Activated T-helper 17 cell treated with anti-CD3 and anti-CD28 coated beads, Interleukin-2, amount 50 U/mL, for 72 hours (primary cell): ENCODE results near the gene NFIX. TPM values are rescaled to one million over a fixed set of nuclear protein-coding genes. Genes with fewer than 3 reads are reported as not detected.

Experiments
- ATAC-seq: fragments of 150-1000 bp; cut with Tn5 transposase; replicated peaks from 2 replicates; pipeline ENCODE4 v1.10.0; 2021; ENCODE audit warnings: mild to moderate bottlenecking, moderate library complexity
- H3K27ac Mint-ChIP-seq: one replicate; pipeline ENCODE4 v1.8.0; 2022; ENCODE audit warnings: mixed read lengths
- H3K27me3 Mint-ChIP-seq: one replicate; pipeline ENCODE4 v1.8.0; 2022; ENCODE audit warnings: mixed read lengths
- H3K36me3 Mint-ChIP-seq: one replicate; pipeline ENCODE4 v1.8.0; 2022; ENCODE audit warnings: low read depth, mild to moderate bottlenecking, mixed read lengths
- H3K4me1 Mint-ChIP-seq: one replicate; pipeline ENCODE4 v1.8.0; 2022; ENCODE audit warnings: mixed read lengths
- H3K4me3 Mint-ChIP-seq: one replicate; pipeline ENCODE4 v1.8.0; 2022; ENCODE audit warnings: mild to moderate bottlenecking, mixed read lengths
- H3K9me3 Mint-ChIP-seq: one replicate; pipeline ENCODE4 v1.8.0; 2022; ENCODE audit warnings: mixed read lengths
- total RNA-seq, 2 donors: library from RNA; stranded (reverse); gene quantifications; one replicate each; pipeline ENCODE4 v1.2.3, GENCODE V29; 2022

NFIX gene
- total RNA-seq, 2 donors from 2014 or later, result 0.43 to 1.1 TPM

- ATAC-seq, result no peak
- H3K4me1 Mint-ChIP-seq, result peaks cover 4% of the 10 kb centered on the region
- H3K27ac Mint-ChIP-seq, result no peak overlapping the region
- no peaks in the 10 kb centered on the region for H3K9me3 Mint-ChIP-seq
- peak overlapping the region; percentile 43 for H3K4me3 Mint-ChIP-seq
- H3K36me3 Mint-ChIP-seq, result no peaks in the 10 kb centered on the region
- H3K27me3 Mint-ChIP-seq, result peaks cover 36% of the 10 kb centered on the region
These were observed 29.1 kb downstream of the NFIX start for GRCh38 chr19:13024126-13024950.

- peaks cover 36% of the 10 kb centered on the region for H3K27me3 Mint-ChIP-seq
- ATAC-seq, result no peak
- H3K27ac Mint-ChIP-seq, result no peak overlapping the region
- H3K36me3 Mint-ChIP-seq, result no peaks in the 10 kb centered on the region
- H3K9me3 Mint-ChIP-seq, result no peaks in the 10 kb centered on the region
- peak overlapping the region; percentile 43 for H3K4me3 Mint-ChIP-seq
- peaks cover 4% of the 10 kb centered on the region for H3K4me1 Mint-ChIP-seq
These were observed 29.8 kb downstream of the NFIX start for GRCh38 chr19:13024951-13025697.

- Mint-ChIP-seq H3K27ac (no peak overlapping the region), H3K4me1 (peaks cover 4% of the 10 kb centered on the region), H3K36me3 (no peaks in the 10 kb centered on the region), H3K4me3 (no peak overlapping the region), H3K9me3 (no peaks in the 10 kb centered on the region), H3K27me3 (peaks cover 32% of the 10 kb centered on the region)
- ATAC-seq, result no peak
These were observed 30.7 kb downstream of the NFIX start for GRCh38 chr19:13025819-13026456.

GRCh38 chr19:13026462-13027370, 31.4 kb downstream of the NFIX start:
- H3K4me1 Mint-ChIP-seq, result peaks cover 4% of the 10 kb centered on the region
- no peak for ATAC-seq
- H3K36me3 Mint-ChIP-seq, result no peaks in the 10 kb centered on the region
- peaks cover 30% of the 10 kb centered on the region for H3K27me3 Mint-ChIP-seq
- no peak overlapping the region for H3K4me3 Mint-ChIP-seq
- no peaks in the 10 kb centered on the region for H3K9me3 Mint-ChIP-seq
- no peak overlapping the region for H3K27ac Mint-ChIP-seq

- no peak for ATAC-seq
- Mint-ChIP-seq H3K27me3 (peaks cover 30% of the 10 kb centered on the region), H3K4me1 (peaks cover 4% of the 10 kb centered on the region), H3K9me3 (no peaks in the 10 kb centered on the region), H3K36me3 (no peaks in the 10 kb centered on the region), H3K27ac (no peak overlapping the region), H3K4me3 (no peak overlapping the region)
These were observed 32.3 kb downstream of the NFIX start for GRCh38 chr19:13027557-13027956.

GRCh38 chr19:13028027-13028426, 32.8 kb downstream of the NFIX start:
- Mint-ChIP-seq H3K4me3 (no peak overlapping the region), H3K9me3 (no peaks in the 10 kb centered on the region), H3K27ac (no peak overlapping the region), H3K4me1 (peaks cover 4% of the 10 kb centered on the region), H3K27me3 (peaks cover 32% of the 10 kb centered on the region), H3K36me3 (no peaks in the 10 kb centered on the region)
- ATAC-seq, result no peak

- Mint-ChIP-seq H3K27me3 (peaks cover 28% of the 10 kb centered on the region), H3K27ac (no peak overlapping the region), H3K36me3 (no peaks in the 10 kb centered on the region), H3K9me3 (no peaks in the 10 kb centered on the region), H3K4me3 (no peak overlapping the region), H3K4me1 (peaks cover 3% of the 10 kb centered on the region)
- no peak for ATAC-seq
These were observed 34.1 kb downstream of the NFIX start for GRCh38 chr19:13029301-13029880.

GRCh38 chr19:13029893-13030292, 34.6 kb downstream of the NFIX start:
- no peak overlapping the region for H3K4me3 Mint-ChIP-seq
- no peak for ATAC-seq
- no peaks in the 10 kb centered on the region for H3K4me1 Mint-ChIP-seq
- no peaks in the 10 kb centered on the region for H3K9me3 Mint-ChIP-seq
- H3K27me3 Mint-ChIP-seq, result peaks cover 25% of the 10 kb centered on the region
- no peaks in the 10 kb centered on the region for H3K36me3 Mint-ChIP-seq
- H3K27ac Mint-ChIP-seq, result no peak overlapping the region

- Mint-ChIP-seq H3K4me1 (no peaks in the 10 kb centered on the region), H3K36me3 (no peaks in the 10 kb centered on the region), H3K9me3 (no peaks in the 10 kb centered on the region), H3K4me3 (no peak overlapping the region), H3K27ac (no peak overlapping the region), H3K27me3 (peaks cover 7% of the 10 kb centered on the region)
- ATAC-seq, result no peak
These were observed 36.8 kb downstream of the NFIX start for GRCh38 chr19:13031917-13032623.

GRCh38 chr19:13032837-13033236, 37.6 kb downstream of the NFIX start:
- Mint-ChIP-seq H3K27ac (no peak overlapping the region), H3K27me3 (peaks cover 7% of the 10 kb centered on the region), H3K4me3 (no peak overlapping the region), H3K36me3 (no peaks in the 10 kb centered on the region), H3K9me3 (no peaks in the 10 kb centered on the region), H3K4me1 (no peaks in the 10 kb centered on the region)
- no peak for ATAC-seq

GRCh38 chr19:13033244-13033643, 38.0 kb downstream of the NFIX start:
- no peaks in the 10 kb centered on the region for H3K9me3 Mint-ChIP-seq
- no peak overlapping the region for H3K4me3 Mint-ChIP-seq
- H3K4me1 Mint-ChIP-seq, result no peaks in the 10 kb centered on the region
- ATAC-seq, result no peak
- H3K36me3 Mint-ChIP-seq, result no peaks in the 10 kb centered on the region
- H3K27ac Mint-ChIP-seq, result no peak overlapping the region
- H3K27me3 Mint-ChIP-seq, result peaks cover 6% of the 10 kb centered on the region

- peaks cover 4% of the 10 kb centered on the region for H3K27me3 Mint-ChIP-seq
- H3K9me3 Mint-ChIP-seq, result no peaks in the 10 kb centered on the region
- no peaks in the 10 kb centered on the region for H3K4me1 Mint-ChIP-seq
- peak; percentile 75 for ATAC-seq
- no peak overlapping the region for H3K4me3 Mint-ChIP-seq
- H3K36me3 Mint-ChIP-seq, result no peaks in the 10 kb centered on the region
- no peak overlapping the region for H3K27ac Mint-ChIP-seq
These were observed 38.7 kb downstream of the NFIX start for GRCh38 chr19:13033819-13034611.

GRCh38 chr19:13034636-13035035, 39.4 kb downstream of the NFIX start:
- Mint-ChIP-seq H3K9me3 (no peaks in the 10 kb centered on the region), H3K27me3 (peaks cover 4% of the 10 kb centered on the region), H3K36me3 (no peaks in the 10 kb centered on the region), H3K4me1 (no peaks in the 10 kb centered on the region), H3K4me3 (no peak overlapping the region), H3K27ac (no peak overlapping the region)
- ATAC-seq, result no peak
